Stimulated activated naive B cell treated with anti-CD40 and anti-IgM and Interleukin-4, amounts not matched to agents 10 μg/mL and 1 μg/mL and 100 μg/mL, for 72 hours (primary cell): ENCODE data around the gene ST7.

Source experiments
- ATAC-seq, 2 donors: fragments of 150-1000 bp; cut with Tn5 transposase; replicated peaks; 2 replicates each; pipeline ENCODE4 v1.10.0; 2021; ENCODE audit warnings: moderate library complexity in 1 of 2
- DNase-seq: peaks from one replicate; pipeline ENCODE4 v3.0.0; 2021
- H3K27ac Mint-ChIP-seq: one replicate; pipeline ENCODE4 v1.8.0; 2022; ENCODE audit warnings: mild to moderate bottlenecking, mixed read lengths
- H3K27me3 Mint-ChIP-seq, 2 donors: one replicate each; pipeline ENCODE4 v1.8.0; 2022; ENCODE audit warnings: mixed read lengths in 2 of 2
- H3K36me3 Mint-ChIP-seq, 2 donors: one replicate each; pipeline ENCODE4 v1.8.0; 2022; ENCODE audit warnings: mixed read lengths in 2 of 2, mild to moderate bottlenecking in 1 of 2
- H3K4me1 Mint-ChIP-seq, 2 donors: one replicate each; pipeline ENCODE4 v1.8.0; 2022; ENCODE audit warnings: mixed read lengths in 2 of 2, mild to moderate bottlenecking in 1 of 2
- H3K4me3 Mint-ChIP-seq, 2 donors: one replicate each; pipeline ENCODE4 v1.8.0; 2022; ENCODE audit warnings: mild to moderate bottlenecking in 2 of 2, mixed read lengths in 2 of 2, moderate library complexity in 1 of 2
- H3K9me3 Mint-ChIP-seq, 2 donors: one replicate each; pipeline ENCODE4 v1.8.0; 2022; ENCODE audit warnings: mixed read lengths in 2 of 2, mild to moderate bottlenecking in 1 of 2

Gene ST7

DNA sequence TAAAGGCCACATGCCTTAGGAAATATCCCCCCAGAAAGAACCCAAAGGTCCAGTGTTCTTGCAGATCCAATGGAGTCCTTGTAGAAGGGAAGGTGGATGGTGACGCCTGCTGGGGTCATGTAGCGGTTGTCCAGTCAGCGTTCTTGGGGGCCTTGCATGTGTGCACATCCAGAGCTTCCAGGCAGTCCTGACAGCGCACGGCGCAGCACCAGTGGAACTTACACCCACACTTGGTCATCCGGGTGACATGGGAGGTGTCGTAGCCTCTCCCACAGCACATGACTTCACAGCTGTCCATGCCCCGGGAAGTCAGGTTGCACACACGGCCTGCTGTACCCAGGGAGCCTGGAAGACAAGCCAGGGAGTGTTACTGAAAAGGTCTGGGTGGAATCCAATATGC, 324.7 kb downstream of the ST7 start:
- no peaks in the 10 kb centered on the region for H3K4me1 Mint-ChIP-seq
- peaks cover 9 to 13% of the 10 kb centered on the region in 2 donors for H3K27me3 Mint-ChIP-seq
- DNase-seq: no peak
- no peak for ATAC-seq
- no peak overlapping the region for H3K4me3 Mint-ChIP-seq
- H3K9me3 Mint-ChIP-seq: peaks cover 0 to 4% of the 10 kb centered on the region in 2 donors
- H3K36me3 Mint-ChIP-seq: no peaks in the 10 kb centered on the region
- no peak overlapping the region for H3K27ac Mint-ChIP-seq

DNA sequence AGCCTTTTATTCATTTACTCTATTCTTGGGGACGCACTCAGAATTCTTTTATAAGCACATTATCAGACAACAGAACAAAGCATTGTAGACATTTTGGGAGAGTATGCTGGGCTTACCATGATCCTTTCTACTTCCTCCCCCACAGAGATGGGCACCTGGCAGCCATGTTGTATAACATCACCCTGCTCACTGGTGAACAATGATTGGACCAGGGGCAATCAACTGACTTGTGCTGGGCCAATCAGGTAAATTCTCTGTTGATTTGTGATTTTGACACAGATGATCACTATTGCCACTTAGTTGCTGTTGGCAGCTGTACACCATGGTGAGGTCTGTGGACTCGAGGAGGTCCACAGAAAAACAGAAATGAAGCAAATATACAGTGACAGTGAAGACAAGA, 325.9 kb downstream of the ST7 start:
- no peak for ATAC-seq
- Mint-ChIP-seq H3K4me3 (no peak overlapping the region), H3K4me1 (no peaks in the 10 kb centered on the region), H3K27me3 (peaks cover 9 to 13% of the 10 kb centered on the region in 2 donors), H3K36me3 (no peaks in the 10 kb centered on the region), H3K27ac (no peak overlapping the region), H3K9me3 (peaks cover 0 to 4% of the 10 kb centered on the region in 2 donors)
- no peak for DNase-seq
